Keratinocyte (primary cell): ENCODE results near the gene WDR87. TPM values are rescaled to one million over a fixed set of nuclear protein-coding genes. Genes with fewer than 3 reads are reported as not detected.

Experiments used
- DNase-seq: peaks from one replicate; pipeline ENCODE4 v3.0.0-alpha.2; 2011; ENCODE audit warnings: low read depth, missing footprints, low spot score
- FAIRE-seq: peaks from 2 replicates; lab custom pipeline; 2011; peaks lifted over from hg19 to GRCh38; lab: Jason Lieb, UNC
- H2AFZ ChIP-seq: 2 replicates; pipeline ENCODE4 v1.6.0; 2012; ENCODE audit warnings: low read length, control low read depth, inconsistent platforms; ENCODE audit not compliant: control insufficient read depth
- H3K27ac ChIP-seq: 2 replicates; pipeline ENCODE4 v1.5.1; 2011; ENCODE audit warnings: low read length; ENCODE audit not compliant: control insufficient read depth, insufficient read depth
- H3K27me3 ChIP-seq: 3 replicates; pipeline ENCODE4 v1.6.0; 2011; ENCODE audit warnings: low read length; ENCODE audit not compliant: control insufficient read depth, insufficient read depth; ENCODE audit errors: extremely low read depth
- H3K36me3 ChIP-seq, 2 experiments: 2 replicates in 1 of 2; 3 replicates in 1 of 2; pipeline ENCODE4 v1.5.1; 2011; ENCODE audit warnings: low read length in 2 of 2, mild to moderate bottlenecking in 1 of 2; ENCODE audit not compliant: control insufficient read depth in 2 of 2, insufficient read depth in 2 of 2; ENCODE audit errors: extremely low read depth in 1 of 2
- H3K4me1 ChIP-seq: 3 replicates; pipeline ENCODE4 v1.5.1; 2011; ENCODE audit warnings: low read length; ENCODE audit not compliant: control insufficient read depth, insufficient read depth; ENCODE audit errors: extremely low read depth
- H3K4me2 ChIP-seq: 3 replicates; pipeline ENCODE4 v1.6.0; 2011; ENCODE audit warnings: low read depth, low read length; ENCODE audit not compliant: control insufficient read depth, insufficient read depth; ENCODE audit errors: extremely low read depth
- H3K4me3 ChIP-seq, 3 experiments: fragments of 200-600 bp in 1 of 3; sonication (generic) in 1 of 3; 2 replicates in 2 of 3; 3 replicates in 1 of 3; pipeline ENCODE4 v1.5.1; 2011 to 2016; ENCODE audit warnings: low read length in 3 of 3, mild to moderate bottlenecking in 3 of 3, control low read depth in 2 of 3, inconsistent platforms in 1 of 3, low read depth in 1 of 3, mixed read lengths in 1 of 3, mixed run types in 1 of 3, moderate library complexity in 1 of 3; ENCODE audit not compliant: control insufficient read depth in 2 of 3, insufficient read depth in 2 of 3; ENCODE audit errors: extremely low read depth in 1 of 3
- H3K79me2 ChIP-seq: 2 replicates; pipeline ENCODE4 v1.6.0; 2012; ENCODE audit warnings: low read length; ENCODE audit not compliant: control insufficient read depth, insufficient read depth
- H3K9ac ChIP-seq: 3 replicates; pipeline ENCODE4 v1.6.0; 2011; ENCODE audit warnings: low read length; ENCODE audit not compliant: control insufficient read depth, insufficient read depth; ENCODE audit errors: extremely low read depth
- H3K9me1 ChIP-seq: 3 replicates; pipeline ENCODE4 v1.6.0; 2011; ENCODE audit warnings: low read length; ENCODE audit not compliant: control insufficient read depth, insufficient read depth; ENCODE audit errors: extremely low read depth
- H3K9me3 ChIP-seq: 2 replicates; pipeline ENCODE4 v1.5.1; 2012; ENCODE audit warnings: low read depth, low read length; ENCODE audit not compliant: control insufficient read depth
- H4K20me1 ChIP-seq: 3 replicates; pipeline ENCODE4 v1.6.0; 2011; ENCODE audit warnings: low read length; ENCODE audit not compliant: control insufficient read depth, insufficient read depth; ENCODE audit errors: extremely low read depth
- EZH2 ChIP-seq: IDR thresholded peaks from one replicate; pipeline ENCODE4 v1.6.1; 2012; ENCODE audit warnings: inconsistent platforms, mild to moderate bottlenecking, low read length, moderate library complexity
- dilution Hi-C: fragments of 300-500 bp; cut with MboI; formaldehyde crosslinking; loops from one replicate; pipeline ENCODE4 v1.7.0; 2020; ENCODE audit warnings: low sequenced_read_pairs; ENCODE audit not compliant: extremely low pct_ligation_motif_present
- polyA plus RNA-seq, 5 experiments: library from polyadenylated mRNA; depleted of rRNA in 3 of 5; stranded (reverse) in 3 of 5; stranded (forward) in 1 of 5; unstranded in 1 of 5; fragments of >200 nt; gene quantifications; 1 replicate in 1 of 5; 2 replicates in 3 of 5; 3 replicates in 1 of 5; pipeline versions ENCODE4 v1.2.1 to v1.2.3, GENCODE V29; 2011 to 2012; ENCODE audit warnings: missing spikeins in 2 of 5, low read depth in 1 of 5, low replicate concordance in 1 of 5
- TF ChIP-seq, protein P1 (sequence below), 3 experiments: IDR thresholded peaks in 1 of 3; conservative IDR thresholded peaks in 1 of 3; optimal IDR thresholded peaks in 1 of 3; 2 replicates in 2 of 3; 3 replicates in 1 of 3; pipeline versions ENCODE3 to v1.5.1; 2011; ENCODE audit warnings: low read length in 3 of 3, mild to moderate bottlenecking in 3 of 3, moderate library complexity in 2 of 3, control low read depth in 1 of 3, inconsistent platforms in 1 of 3; ENCODE audit not compliant: insufficient read depth in 2 of 3; ENCODE audit errors: extremely low read depth in 1 of 3

WDR87 gene
- polyA plus RNA-seq, 1 donor (not counting 4 experiments of a cell fraction or from before 2014, with no cell fraction given) = not detected

GRCh38 chr19:37928527-37929286, 22.3 kb upstream of the WDR87 start:
- Histone ChIP-seq H3K4me3 (no peak overlapping the region), H3K4me1 (peaks cover 26% of the 10 kb centered on the region), H3K9me1 (no peaks in the 10 kb centered on the region), H4K20me1 (no peaks in the 10 kb centered on the region), H3K79me2 (peaks cover 10% of the 10 kb centered on the region), H2AFZ (no peak overlapping the region), H3K36me3 (peaks cover 0 to 4% of the 10 kb centered on the region in 2 experiments), H3K9me3 (no peaks in the 10 kb centered on the region), H3K27me3 (no peaks in the 10 kb centered on the region), H3K9ac (no peak overlapping the region), H3K4me2 (no peak overlapping the region), H3K27ac (no peak overlapping the region)
- dilution Hi-C loops = no loop called here
- TF ChIP-seq EZH2 = no peak
- TF ChIP-seq, protein P1, sequence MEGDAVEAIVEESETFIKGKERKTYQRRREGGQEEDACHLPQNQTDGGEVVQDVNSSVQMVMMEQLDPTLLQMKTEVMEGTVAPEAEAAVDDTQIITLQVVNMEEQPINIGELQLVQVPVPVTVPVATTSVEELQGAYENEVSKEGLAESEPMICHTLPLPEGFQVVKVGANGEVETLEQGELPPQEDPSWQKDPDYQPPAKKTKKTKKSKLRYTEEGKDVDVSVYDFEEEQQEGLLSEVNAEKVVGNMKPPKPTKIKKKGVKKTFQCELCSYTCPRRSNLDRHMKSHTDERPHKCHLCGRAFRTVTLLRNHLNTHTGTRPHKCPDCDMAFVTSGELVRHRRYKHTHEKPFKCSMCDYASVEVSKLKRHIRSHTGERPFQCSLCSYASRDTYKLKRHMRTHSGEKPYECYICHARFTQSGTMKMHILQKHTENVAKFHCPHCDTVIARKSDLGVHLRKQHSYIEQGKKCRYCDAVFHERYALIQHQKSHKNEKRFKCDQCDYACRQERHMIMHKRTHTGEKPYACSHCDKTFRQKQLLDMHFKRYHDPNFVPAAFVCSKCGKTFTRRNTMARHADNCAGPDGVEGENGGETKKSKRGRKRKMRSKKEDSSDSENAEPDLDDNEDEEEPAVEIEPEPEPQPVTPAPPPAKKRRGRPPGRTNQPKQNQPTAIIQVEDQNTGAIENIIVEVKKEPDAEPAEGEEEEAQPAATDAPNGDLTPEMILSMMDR (optimal IDR thresholded peaks at IDR 0.05 in 1 of 3, IDR thresholded peaks at IDR 0.05 in 1 of 3, conservative IDR thresholded peaks at IDR 0.05 in 1 of 3; ENCODE audit: extremely low read depth in 1 of 3, insufficient read depth in 2 of 3, low read length in 3 of 3) = no peak
- DNase-seq (no peak), FAIRE-seq (no peak)

- Histone ChIP-seq H2AFZ (no peak overlapping the region), H3K9ac (no peak overlapping the region), H3K4me3 (no peak overlapping the region), H3K4me2 (no peak overlapping the region), H3K27ac (no peak overlapping the region), H3K79me2 (peaks cover 10% of the 10 kb centered on the region), H3K9me3 (no peaks in the 10 kb centered on the region), H4K20me1 (no peaks in the 10 kb centered on the region), H3K9me1 (no peaks in the 10 kb centered on the region), H3K4me1 (peaks cover 6% of the 10 kb centered on the region), H3K36me3 (peaks cover 0 to 4% of the 10 kb centered on the region in 2 experiments), H3K27me3 (no peaks in the 10 kb centered on the region)
- DNase-seq = no peak
- dilution Hi-C loops = no loop called here
- TF ChIP-seq EZH2 = no peak
- TF ChIP-seq, protein P1 (optimal IDR thresholded peaks at IDR 0.05 in 1 of 3, IDR thresholded peaks at IDR 0.05 in 1 of 3, conservative IDR thresholded peaks at IDR 0.05 in 1 of 3; ENCODE audit: extremely low read depth in 1 of 3, insufficient read depth in 2 of 3, low read length in 3 of 3) = no peak
- FAIRE-seq = no peak
Observed at GRCh38 chr19:37926711-37927110, 20.3 kb upstream of the WDR87 start.
